ENCODE results near the gene MTSS2.

The MTSS2 gene

DNA sequence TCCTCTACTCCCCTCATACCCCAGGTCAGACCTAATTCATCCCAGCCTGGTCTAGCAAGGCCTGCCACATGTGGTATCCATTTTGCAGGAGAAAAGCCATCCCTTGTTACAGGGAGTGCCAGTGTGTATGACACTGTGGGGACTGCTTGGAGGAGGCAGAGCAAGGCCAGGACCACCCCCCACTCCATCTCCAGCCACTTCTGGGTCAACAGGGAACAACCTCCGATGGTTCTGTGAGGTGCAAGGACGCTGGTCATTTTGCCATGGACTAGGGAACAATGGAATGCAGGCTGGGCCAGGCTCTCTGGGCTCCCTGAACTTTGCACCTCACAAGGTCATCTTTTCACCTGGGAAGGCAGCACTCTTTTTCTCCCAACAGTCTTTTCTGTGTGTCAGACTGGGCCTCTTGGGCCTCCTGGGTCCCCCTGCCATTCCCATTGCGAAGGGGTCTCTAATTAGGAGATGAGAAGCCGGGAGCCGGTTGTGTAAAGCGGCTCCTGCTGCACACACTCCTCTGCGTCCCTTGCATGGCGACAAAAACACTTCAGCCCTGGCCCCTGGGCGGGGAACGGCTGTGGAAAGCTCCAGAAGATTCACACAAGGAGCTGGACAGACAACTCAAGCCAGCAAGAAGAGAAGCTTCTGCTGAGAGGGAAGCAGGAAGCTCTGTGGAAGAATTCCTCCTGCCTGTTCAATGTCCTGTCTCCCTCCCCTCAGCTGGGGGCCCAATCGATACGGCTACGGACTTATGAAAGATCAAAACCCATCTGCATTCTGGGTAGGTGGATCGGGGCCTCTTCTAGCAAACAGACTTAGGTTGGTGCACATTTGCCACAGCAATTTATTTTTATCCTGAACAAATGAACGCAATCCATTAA lies 38.5 kb upstream of the MTSS2 start:
- Histone ChIP-seq H3K36me3 (no peaks in the 10 kb centered on the region; the same call in 1 of the 2 replicates), H3K27me3 (no peaks in the 10 kb centered on the region), H3K4me3 (ENCODE audit: low read depth, low read length) (no peak overlapping the region), H3K9me3 (no peaks in the 10 kb centered on the region), H3K4me1 (peaks cover 13% of the 10 kb centered on the region)
- no peak for DNase-seq
- TF ChIP-seq, protein P1, sequence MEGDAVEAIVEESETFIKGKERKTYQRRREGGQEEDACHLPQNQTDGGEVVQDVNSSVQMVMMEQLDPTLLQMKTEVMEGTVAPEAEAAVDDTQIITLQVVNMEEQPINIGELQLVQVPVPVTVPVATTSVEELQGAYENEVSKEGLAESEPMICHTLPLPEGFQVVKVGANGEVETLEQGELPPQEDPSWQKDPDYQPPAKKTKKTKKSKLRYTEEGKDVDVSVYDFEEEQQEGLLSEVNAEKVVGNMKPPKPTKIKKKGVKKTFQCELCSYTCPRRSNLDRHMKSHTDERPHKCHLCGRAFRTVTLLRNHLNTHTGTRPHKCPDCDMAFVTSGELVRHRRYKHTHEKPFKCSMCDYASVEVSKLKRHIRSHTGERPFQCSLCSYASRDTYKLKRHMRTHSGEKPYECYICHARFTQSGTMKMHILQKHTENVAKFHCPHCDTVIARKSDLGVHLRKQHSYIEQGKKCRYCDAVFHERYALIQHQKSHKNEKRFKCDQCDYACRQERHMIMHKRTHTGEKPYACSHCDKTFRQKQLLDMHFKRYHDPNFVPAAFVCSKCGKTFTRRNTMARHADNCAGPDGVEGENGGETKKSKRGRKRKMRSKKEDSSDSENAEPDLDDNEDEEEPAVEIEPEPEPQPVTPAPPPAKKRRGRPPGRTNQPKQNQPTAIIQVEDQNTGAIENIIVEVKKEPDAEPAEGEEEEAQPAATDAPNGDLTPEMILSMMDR (IDR thresholded peaks at IDR 0.05; ENCODE audit: low read depth, low read length) = no peak

DNA sequence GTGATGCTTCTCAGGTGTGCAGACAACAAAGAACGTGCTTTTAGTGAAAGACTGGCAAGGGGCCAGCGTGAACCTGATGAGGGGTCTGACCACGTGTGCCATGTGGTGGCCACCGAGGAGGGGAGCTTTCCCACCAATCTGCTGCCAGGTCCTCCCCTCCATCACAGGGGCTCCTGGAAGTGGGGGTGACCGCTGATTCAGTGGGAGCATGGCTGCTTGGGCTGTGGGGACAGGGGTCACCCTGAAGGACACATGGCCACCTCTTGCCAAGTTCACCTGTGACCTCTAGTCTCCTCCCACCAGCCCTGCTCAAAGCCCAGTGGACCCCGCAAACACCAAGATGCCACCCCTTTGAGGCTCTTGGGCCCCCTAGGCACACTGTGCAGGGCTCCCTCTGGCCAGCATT lies 37.9 kb upstream of the MTSS2 start:
- TF ChIP-seq, protein P1 (IDR thresholded peaks at IDR 0.05; ENCODE audit: low read depth, low read length) = no peak
- Histone ChIP-seq H3K4me1 (peaks cover 13% of the 10 kb centered on the region), H3K9me3 (no peaks in the 10 kb centered on the region), H3K27me3 (no peaks in the 10 kb centered on the region), H3K36me3 (no peaks in the 10 kb centered on the region; the same call in 1 of the 2 replicates), H3K4me3 (ENCODE audit: low read depth, low read length) (no peak overlapping the region)
- DNase-seq = no peak

DNA sequence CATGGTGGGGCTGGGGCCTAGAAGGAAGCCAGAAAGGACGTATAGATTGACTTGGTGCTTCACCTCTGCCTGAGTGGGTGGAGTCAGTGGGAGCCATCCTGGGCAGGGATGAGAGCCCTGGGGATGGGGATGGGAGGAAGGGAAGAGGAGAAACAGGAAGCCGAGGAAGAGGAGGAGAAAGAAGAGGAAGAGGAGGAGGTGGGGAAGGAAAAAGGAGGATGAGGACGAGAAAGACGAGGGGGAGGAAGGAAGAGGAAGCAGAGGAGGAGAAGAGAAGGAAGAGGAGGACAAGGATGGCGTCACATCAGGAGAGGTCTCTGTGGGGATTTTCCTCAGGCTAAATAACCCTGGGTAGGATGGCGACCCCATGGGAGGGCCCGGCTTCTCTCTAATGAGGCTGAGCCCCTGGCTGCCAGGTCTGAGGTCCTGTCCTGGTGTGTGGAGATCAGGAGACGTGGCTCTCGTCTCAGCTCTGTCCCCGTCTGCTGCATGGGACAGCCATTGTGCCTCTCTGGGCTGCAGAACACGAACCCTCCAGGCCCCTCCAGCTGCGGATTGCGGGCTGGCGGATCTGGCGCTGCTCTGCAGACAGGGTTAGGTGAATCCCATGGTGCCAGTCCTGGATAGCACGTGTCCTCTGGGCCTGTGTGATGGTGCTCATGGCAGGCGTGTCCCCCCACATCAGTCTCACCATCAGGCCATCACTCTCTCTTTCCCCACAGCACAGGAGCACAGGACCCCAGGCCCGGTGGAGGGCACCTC lies 35.5 kb upstream of the MTSS2 start:
- TF ChIP-seq, protein P1 (IDR thresholded peaks at IDR 0.05; ENCODE audit: low read depth, low read length) = no peak
- H3K4me1 ChIP-seq = peaks cover 9% of the 10 kb centered on the region
- H3K36me3 ChIP-seq = no peaks in the 10 kb centered on the region; the same call in 1 of the 2 replicates
- H3K27me3 ChIP-seq = no peaks in the 10 kb centered on the region
- no peak overlapping the region for H3K4me3 ChIP-seq (ENCODE audit: low read depth, low read length)
- H3K9me3 ChIP-seq = no peaks in the 10 kb centered on the region
- no peak for DNase-seq

DNA sequence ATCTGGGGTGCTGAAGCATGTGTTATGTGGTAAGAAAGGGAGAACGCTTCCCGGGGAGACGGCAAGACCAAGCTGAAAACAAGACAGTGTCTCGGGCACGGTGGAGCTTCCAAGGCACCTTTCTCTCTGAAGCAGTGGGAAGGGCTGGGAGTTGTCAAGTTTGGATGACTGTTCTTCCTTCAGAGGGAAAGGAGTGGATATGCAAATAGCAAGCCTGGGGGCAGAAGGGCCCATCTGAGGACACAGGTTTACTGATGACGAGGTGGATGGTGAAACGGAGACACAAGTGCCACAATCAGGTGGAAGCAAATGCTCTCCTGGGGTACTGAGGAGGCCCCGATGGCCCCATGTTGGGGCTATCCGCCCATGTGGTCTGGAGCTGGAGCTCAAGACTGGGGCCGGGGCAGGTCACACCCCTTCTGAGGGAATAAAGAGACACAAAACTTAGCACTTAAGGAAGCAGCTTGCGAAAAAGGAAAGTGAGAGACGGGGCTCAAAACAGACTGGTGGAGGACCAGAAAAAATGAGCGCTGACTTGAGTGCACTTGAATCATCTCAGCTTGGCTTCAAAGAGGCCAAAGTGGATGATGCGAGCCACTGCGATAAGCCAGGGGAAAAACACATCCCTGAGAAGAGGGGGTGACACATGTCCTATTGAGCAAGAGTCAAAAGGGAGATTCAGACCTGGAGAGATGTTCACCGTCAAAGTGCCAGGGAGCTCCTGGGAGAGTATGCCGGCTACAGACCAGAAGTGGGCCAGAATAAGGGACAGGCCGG lies 34.8 kb upstream of the MTSS2 start:
- no peaks in the 10 kb centered on the region for H3K9me3 ChIP-seq
- no peak for DNase-seq
- TF ChIP-seq, protein P1 (IDR thresholded peaks at IDR 0.05; ENCODE audit: low read depth, low read length) = no peak

DNA sequence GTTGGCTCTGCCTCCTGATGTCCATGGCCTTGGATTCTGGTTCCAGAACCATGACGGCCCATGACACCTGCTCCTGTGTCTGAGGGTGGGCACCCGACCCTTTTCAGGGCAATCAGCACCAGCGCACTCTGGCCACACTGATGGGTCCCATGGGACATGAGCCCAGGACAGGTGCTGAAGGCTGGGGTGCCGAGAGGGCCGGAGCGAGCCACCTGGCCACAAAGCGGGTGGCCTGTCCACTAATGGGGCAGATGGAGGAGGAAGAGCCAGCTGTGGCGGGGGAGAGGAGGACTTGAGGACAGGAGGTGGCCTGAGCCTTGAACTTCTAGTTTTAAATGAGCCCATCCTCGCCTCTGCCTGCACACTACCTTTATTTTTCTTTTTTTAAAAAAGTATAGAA lies 31.2 kb upstream of the MTSS2 start:
- Histone ChIP-seq H3K27me3 (no peaks in the 10 kb centered on the region), H3K4me3 (ENCODE audit: low read depth, low read length) (no peak overlapping the region), H3K36me3 (no peaks in the 10 kb centered on the region; the same call in 1 of the 2 replicates), H3K4me1 (peaks cover 38% of the 10 kb centered on the region), H3K9me3 (no peaks in the 10 kb centered on the region)
- TF ChIP-seq, protein P1 (IDR thresholded peaks at IDR 0.05; ENCODE audit: low read depth, low read length) = no peak
- no peak for DNase-seq

More for the DNA sequence above, 34.8 kb upstream of the MTSS2 start:
- no peaks in the 10 kb centered on the region; the same call in 1 of the 2 replicates for H3K36me3 ChIP-seq
- H3K4me3 ChIP-seq (ENCODE audit: low read depth, low read length) = no peak overlapping the region
- H3K4me1 ChIP-seq = peaks cover 9% of the 10 kb centered on the region
- H3K27me3 ChIP-seq = no peaks in the 10 kb centered on the region

Measured in BE2C (cell line).